Sigmoid colon (tissue), 7 donors: ENCODE data around the gene MYL3. TPM values are rescaled to one million over a fixed set of nuclear protein-coding genes. Genes with fewer than 3 reads are reported as not detected.
"Not testable (repeated sequence)": the region's sequence is repeated elsewhere in the genome, so short reads cannot be mapped to it uniquely, and the experiment has no call there.

ENCODE experiments used
- DNase-seq: peaks from one replicate; pipeline ENCODE4 v3.0.0-alpha.2; 2019
- H3K27ac ChIP-seq, 4 donors: fragments of 200-600 bp; sonication (generic); one replicate each; pipeline ENCODE4 v1.5.1; 2016 to 2019; ENCODE audit warnings: mild to moderate bottlenecking in 1 of 4
- H3K27me3 ChIP-seq, 3 donors: fragments of 200-600 bp; sonication (generic); one replicate each; pipeline ENCODE4 v1.5.1; 2019; ENCODE audit warnings: mild to moderate bottlenecking in 1 of 3
- H3K36me3 ChIP-seq, 4 donors: fragments of 200-600 bp; sonication (generic); one replicate each; pipeline ENCODE4 v1.5.1; 2016 to 2019
- H3K4me1 ChIP-seq, 4 donors: fragments of 200-600 bp; sonication (generic); one replicate each; pipeline ENCODE4 v1.5.1; 2017 to 2019
- H3K4me3 ChIP-seq, 4 donors: fragments of 200-600 bp; sonication (generic); one replicate each; pipeline ENCODE4 v1.5.1; 2017 to 2019; ENCODE audit warnings: mild to moderate bottlenecking in 2 of 4, moderate library complexity in 1 of 4
- H3K9me3 ChIP-seq, 4 donors: fragments of 200-600 bp in 3 of 4; sonication (generic) in 3 of 4; one replicate each; pipeline versions ENCODE4 v1.5.1 to v1.6.1; 2013 to 2019
- EP300 ChIP-seq, 4 donors: sonication (generic); formaldehyde crosslinking; IDR thresholded peaks; one replicate each; pipeline ENCODE4 v1.6.1; 2017; ENCODE audit warnings: antibody characterized with exemption in 4 of 4
- POLR2A ChIP-seq, 2 donors: fragments of 450-650 bp; IDR thresholded peaks; one replicate each; pipeline ENCODE4 v1.6.1; 2016; ENCODE audit warnings: antibody characterized with exemption in 2 of 2, mild to moderate bottlenecking in 2 of 2, moderate library complexity in 2 of 2
- POLR2AphosphoS5 ChIP-seq, 4 donors: sonication (generic); formaldehyde crosslinking; IDR thresholded peaks; one replicate each; pipeline ENCODE4 v1.6.1; 2017; ENCODE audit warnings: antibody characterized with exemption in 4 of 4
- WGBS, 2 donors: extraction: QIAGEN DNeasy Blood & Tissue Kit; methylation state at CpG; one replicate each; pipeline ENCODE4 v1.1.7; 2013; 5-methylcytosine and 5-hydroxymethylcytosine counted together
- intact Hi-C: fragments of 100-400 bp; cut with DNase I; formaldehyde crosslinking; loops from one replicate; pipeline ENCODE4 v1.15.1; 2023
- polyA plus RNA-seq, 3 donors: library from polyadenylated mRNA; stranded (reverse); fragments of 200-250 nt; gene quantifications; one replicate each; pipeline ENCODE4 v1.2.3, GENCODE V29; 2013
- total RNA-seq, 4 donors: library from RNA; depleted of rRNA; stranded (reverse); fragments of >200 nt; gene quantifications; one replicate each; pipeline ENCODE4 v1.1.0, GENCODE V29; 2016
- TF ChIP-seq, protein P1 (sequence below), 4 experiments: fragments of 450-650 bp in 3 of 4; fragments of 200-600 bp in 1 of 4; IDR thresholded peaks; one replicate each; pipeline ENCODE4 v1.5.1; 2016 to 2019; ENCODE audit warnings: antibody characterized with exemption in 4 of 4, mild to moderate bottlenecking in 3 of 4, moderate library complexity in 2 of 4
- donor health status: healthy with polysubstance abuse.
- donor health status: Bipolar disorder and iron deficiency.
- donor health status: healthy.

The MYL3 gene
- total and polyA plus RNA-seq, 7 donors = 1.5 to 11.8 (median 3.9) TPM

- Histone ChIP-seq H3K4me3 (no peak overlapping the region), H3K4me1 (no peaks in the 10 kb centered on the region), H3K27ac (no peak overlapping the region), H3K36me3 (no peaks in the 10 kb centered on the region), H3K9me3 (peaks cover 0 to 6% (median 0%) of the 10 kb centered on the region in 4 donors), H3K27me3 (no peaks in the 10 kb centered on the region)
- no peak for DNase-seq
- intact Hi-C loops = no loop called here
- no peak for TF ChIP-seq POLR2A (IDR thresholded peaks at IDR 0.05)
- TF ChIP-seq, protein P1, sequence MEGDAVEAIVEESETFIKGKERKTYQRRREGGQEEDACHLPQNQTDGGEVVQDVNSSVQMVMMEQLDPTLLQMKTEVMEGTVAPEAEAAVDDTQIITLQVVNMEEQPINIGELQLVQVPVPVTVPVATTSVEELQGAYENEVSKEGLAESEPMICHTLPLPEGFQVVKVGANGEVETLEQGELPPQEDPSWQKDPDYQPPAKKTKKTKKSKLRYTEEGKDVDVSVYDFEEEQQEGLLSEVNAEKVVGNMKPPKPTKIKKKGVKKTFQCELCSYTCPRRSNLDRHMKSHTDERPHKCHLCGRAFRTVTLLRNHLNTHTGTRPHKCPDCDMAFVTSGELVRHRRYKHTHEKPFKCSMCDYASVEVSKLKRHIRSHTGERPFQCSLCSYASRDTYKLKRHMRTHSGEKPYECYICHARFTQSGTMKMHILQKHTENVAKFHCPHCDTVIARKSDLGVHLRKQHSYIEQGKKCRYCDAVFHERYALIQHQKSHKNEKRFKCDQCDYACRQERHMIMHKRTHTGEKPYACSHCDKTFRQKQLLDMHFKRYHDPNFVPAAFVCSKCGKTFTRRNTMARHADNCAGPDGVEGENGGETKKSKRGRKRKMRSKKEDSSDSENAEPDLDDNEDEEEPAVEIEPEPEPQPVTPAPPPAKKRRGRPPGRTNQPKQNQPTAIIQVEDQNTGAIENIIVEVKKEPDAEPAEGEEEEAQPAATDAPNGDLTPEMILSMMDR (IDR thresholded peaks at IDR 0.05) = no peak
- TF ChIP-seq EP300 (IDR thresholded peaks at IDR 0.05) = no peak
- TF ChIP-seq POLR2AphosphoS5 (IDR thresholded peaks at IDR 0.05) = no peak
Measured at GRCh38 chr3:46820852-46821251, 42.4 kb downstream of the MYL3 start.

DNA sequence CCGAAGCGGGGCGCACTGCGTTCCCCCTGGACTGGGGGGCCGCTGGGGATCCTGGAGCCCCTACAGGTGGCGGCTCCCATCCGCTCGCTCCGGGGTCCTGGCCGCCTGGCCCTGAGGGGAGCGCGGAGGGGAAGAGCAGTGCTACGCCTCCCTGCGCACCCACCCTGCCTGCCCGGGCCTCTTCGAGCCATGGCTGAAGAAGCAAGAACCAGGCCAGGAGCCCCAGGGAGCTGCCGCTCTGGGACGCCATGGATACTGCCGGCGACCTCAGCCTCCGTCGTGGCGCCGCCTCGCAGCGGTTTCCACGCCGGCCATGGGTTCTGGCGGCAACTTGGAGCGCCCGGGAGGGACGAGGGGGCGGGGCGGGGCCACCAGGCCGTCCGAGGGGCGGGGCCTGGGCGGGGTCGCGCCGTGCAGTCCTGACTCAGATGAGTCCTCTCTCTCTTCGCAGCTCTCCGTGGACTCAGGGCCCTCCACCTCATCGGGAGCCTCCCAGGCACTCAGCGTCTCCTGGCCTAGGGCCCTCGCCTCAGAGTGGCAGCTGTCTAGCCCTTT, 50.9 kb downstream of the MYL3 start:
- DNase-seq = peak; percentile 84
- TF ChIP-seq EP300 (IDR thresholded peaks at IDR 0.05) (no peak), POLR2A (IDR thresholded peaks at IDR 0.05) (no peak), POLR2AphosphoS5 (IDR thresholded peaks at IDR 0.05) (no peak)
- TF ChIP-seq, protein P1 (IDR thresholded peaks at IDR 0.05) = no peak
- 6% methylated on average over 46 of the region's 46 CpGs for WGBS, 2 donors
- Histone ChIP-seq H3K27ac (no peak overlapping the region), H3K9me3 (no peaks in the 10 kb centered on the region), H3K27me3 (no peaks in the 10 kb centered on the region), H3K4me3 (peak overlapping the region; percentile 13 to 50 (median 43)), H3K36me3 (no peaks in the 10 kb centered on the region), H3K4me1 (peaks cover 0 to 14% (median 12%) of the 10 kb centered on the region in 4 donors)
- intact Hi-C loops = no loop called here

- peaks cover 0 to 14% (median 12%) of the 10 kb centered on the region in 4 donors for H3K4me1 ChIP-seq
- intact Hi-C loops = no loop called here
- H3K4me3 ChIP-seq = peak overlapping the region; percentile 13 to 50 (median 43)
- H3K27me3 ChIP-seq = no peaks in the 10 kb centered on the region
- TF ChIP-seq EP300 (IDR thresholded peaks at IDR 0.05) (no peak), POLR2AphosphoS5 (IDR thresholded peaks at IDR 0.05) (no peak), POLR2A (IDR thresholded peaks at IDR 0.05) (no peak)
- TF ChIP-seq, protein P1 (IDR thresholded peaks at IDR 0.05) = no peak
- no peak overlapping the region for H3K27ac ChIP-seq
- no peaks in the 10 kb centered on the region for H3K9me3 ChIP-seq
- DNase-seq = no peak
- WGBS, 2 donors = 57 to 61% methylated on average over 15 of the region's 15 CpGs
- no peaks in the 10 kb centered on the region for H3K36me3 ChIP-seq
Measured at GRCh38 chr3:46811615-46812236, 51.5 kb downstream of the MYL3 start.

- H3K27me3 ChIP-seq, H3K9me3 ChIP-seq, H3K4me3 ChIP-seq, DNase-seq, H3K36me3 ChIP-seq, H3K27ac ChIP-seq, intact Hi-C loops: not testable (repeated sequence)
- WGBS, 2 donors = 79% methylated on average over 6 of the region's 6 CpGs
- peaks cover 0 to 14% (median 12%) of the 10 kb centered on the region in 4 donors for H3K4me1 ChIP-seq
Measured at GRCh38 chr3:46808766-46809165, 54.5 kb downstream of the MYL3 start.

Other genes with a start within 250 kb of the MYL3 start
- 10 to 100 TPM in 1 of 4 donors, 1 to 10 TPM in 3; 3.9 to 10.5 (median 4.3) TPM for gene ALS2CL, start 169.8 kb downstream of the MYL3 start, total RNA-seq
- gene ALS2CL, start 169.8 kb downstream of the MYL3 start, polyA plus RNA-seq = 10 to 100 TPM in 1 of 3 donors, 1 to 10 TPM in 2; 5.4 to 35.0 (median 6.0) TPM
- gene TMIE, start 162.1 kb downstream of the MYL3 start, total RNA-seq = 1 to 10 TPM in 2 of 4 donors, under 1 TPM in 1, not detected in 1; 0.81 to 1.8 (median 1.8) TPM
- gene TMIE, start 162.1 kb downstream of the MYL3 start, polyA plus RNA-seq = under 1 TPM in 1 of 3 donors, not detected in 2; 0.63 TPM
- 1 to 10 TPM in 1 of 4 donors, under 1 TPM in 2, not detected in 1; 0.16 to 1.1 (median 0.81) TPM for gene PRSS50, start 145.6 kb downstream of the MYL3 start, total RNA-seq
- under 1 TPM in 1 of 3 donors, not detected in 2; 0.03 TPM for gene PRSS50, start 145.6 kb downstream of the MYL3 start, polyA plus RNA-seq
- 1 to 10 TPM; 3.6 to 9.0 (median 6.0) TPM for gene PTH1R, start 14.3 kb upstream of the MYL3 start, total RNA-seq
- gene PTH1R, start 14.3 kb upstream of the MYL3 start, polyA plus RNA-seq = 1 to 10 TPM; 1.2 to 5.2 (median 3.6) TPM
- 10 to 100 TPM; 33.1 to 41.0 (median 36.6) TPM for gene CCDC12, start 113.3 kb upstream of the MYL3 start, total RNA-seq
- gene CCDC12, start 113.3 kb upstream of the MYL3 start, polyA plus RNA-seq = 10 to 100 TPM; 58.9 to 80.9 (median 77.5) TPM
- gene NBEAL2, start 116.2 kb upstream of the MYL3 start, total RNA-seq = 10 to 100 TPM in 3 of 4 donors, 1 to 10 TPM in 1; 9.6 to 36.0 (median 13.5) TPM
- 10 to 100 TPM in 2 of 3 donors, 1 to 10 TPM in 1; 7.8 to 88.0 (median 11.3) TPM for gene NBEAL2, start 116.2 kb upstream of the MYL3 start, polyA plus RNA-seq